Hepatocyte (in vitro differentiated cells): ENCODE results near the gene OAS3.

Experiments used
- EZH2 ChIP-seq: fragments of 200-600 bp; sonication (generic); IDR thresholded peaks from 2 replicates; pipeline ENCODE4 v1.6.1; 2016; ENCODE audit warnings: antibody characterized with exemption, mild to moderate bottlenecking, borderline replicate concordance
- TF ChIP-seq, protein P1 (sequence below): fragments of 200-600 bp; sonication (generic); IDR thresholded peaks from 2 replicates; pipeline ENCODE4 v1.5.1; 2016; ENCODE audit warnings: antibody characterized with exemption, mild to moderate bottlenecking; ENCODE audit not compliant: poor library complexity

GRCh38 chr12:112919121-112919520 lies 19.2 kb upstream of the OAS3 start:
- TF ChIP-seq, protein P1, sequence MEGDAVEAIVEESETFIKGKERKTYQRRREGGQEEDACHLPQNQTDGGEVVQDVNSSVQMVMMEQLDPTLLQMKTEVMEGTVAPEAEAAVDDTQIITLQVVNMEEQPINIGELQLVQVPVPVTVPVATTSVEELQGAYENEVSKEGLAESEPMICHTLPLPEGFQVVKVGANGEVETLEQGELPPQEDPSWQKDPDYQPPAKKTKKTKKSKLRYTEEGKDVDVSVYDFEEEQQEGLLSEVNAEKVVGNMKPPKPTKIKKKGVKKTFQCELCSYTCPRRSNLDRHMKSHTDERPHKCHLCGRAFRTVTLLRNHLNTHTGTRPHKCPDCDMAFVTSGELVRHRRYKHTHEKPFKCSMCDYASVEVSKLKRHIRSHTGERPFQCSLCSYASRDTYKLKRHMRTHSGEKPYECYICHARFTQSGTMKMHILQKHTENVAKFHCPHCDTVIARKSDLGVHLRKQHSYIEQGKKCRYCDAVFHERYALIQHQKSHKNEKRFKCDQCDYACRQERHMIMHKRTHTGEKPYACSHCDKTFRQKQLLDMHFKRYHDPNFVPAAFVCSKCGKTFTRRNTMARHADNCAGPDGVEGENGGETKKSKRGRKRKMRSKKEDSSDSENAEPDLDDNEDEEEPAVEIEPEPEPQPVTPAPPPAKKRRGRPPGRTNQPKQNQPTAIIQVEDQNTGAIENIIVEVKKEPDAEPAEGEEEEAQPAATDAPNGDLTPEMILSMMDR: no peak
- TF ChIP-seq EZH2: no peak
